ENCODE results near the gene HOXA11. TPM values are rescaled to one million over a fixed set of nuclear protein-coding genes. Genes with fewer than 3 reads are reported as not detected.
A peak's percentile ranks its signal among the peaks of the same experiment; 100 is the strongest.

HOXA11 gene
- total RNA-seq, 1 experiment from 2014 or later: not detected

GRCh38 chr7:27131390-27131819, 53.6 kb downstream of the HOXA11 start:
- WGBS (ENCODE audit: extremely low coverage, insufficient read length, low lambda C conversion rate): no CpG with 5 or more reads among the region's 12 CpGs
- H3K18ac ChIP-seq (ENCODE audit: insufficient read length, low read depth, low read length): no peak overlapping the region
- H3K4me3 Mint-ChIP-seq: peak overlapping the region; percentile 46 to 60; a peak in 3 of 5 replicates
- H2BK20ac ChIP-seq (ENCODE audit: low read depth, low read length, poor library complexity, severe bottlenecking): no peak overlapping the region
- H3K23ac ChIP-seq (ENCODE audit: insufficient read length, low read depth, low read length): no peak overlapping the region
- H3K4ac ChIP-seq (ENCODE audit: low read depth, low read length): no peak overlapping the region
- H2BK15ac ChIP-seq (ENCODE audit: low read depth, low read length): no peak overlapping the region
- no peak overlapping the region for H3K27ac Mint-ChIP-seq
- peaks cover 3% of the 10 kb centered on the region for H4K20me1 ChIP-seq (ENCODE audit: control insufficient read depth, insufficient read depth, insufficient read length)
- no peaks in the 10 kb centered on the region for H3K23me2 ChIP-seq (ENCODE audit: insufficient read length, low read depth, low read length, poor library complexity, severe bottlenecking)
- H4K8ac ChIP-seq (replicated peaks; ENCODE audit: insufficient read length, low read depth, low read length): no peak overlapping the region
- H2AFZ ChIP-seq (ENCODE audit: low read length): no peak overlapping the region
- peaks cover 97% of the 10 kb centered on the region for H3K27me3 Mint-ChIP-seq (ENCODE audit: low read depth)
- H4K5ac ChIP-seq (ENCODE audit: insufficient read length, low read depth, low read length): no peak overlapping the region
- H2AK5ac ChIP-seq (ENCODE audit: insufficient read length, low read length): no peak overlapping the region
- H3K56ac ChIP-seq (ENCODE audit: insufficient read length, low read depth, low read length): no peak overlapping the region
- H3K9me3 Mint-ChIP-seq: peaks cover 0 to 10% of the 10 kb centered on the region in 2 experiments; a peak in 2 of 5 replicates
- no peak overlapping the region for H3K14ac ChIP-seq (ENCODE audit: insufficient read depth, low read length)
- H3K4me1 ChIP-seq (ENCODE audit: insufficient read depth, low read length): no peaks in the 10 kb centered on the region
- no peaks in the 10 kb centered on the region for H3K9me3 ChIP-seq (ENCODE audit: control insufficient read depth, low read depth, low read length)
- H4K91ac ChIP-seq (ENCODE audit: insufficient read length, low read depth, low read length): no peak overlapping the region
- H3K36me3 Mint-ChIP-seq (ENCODE audit: insufficient read depth in 1 of 3, low read depth in 3 of 3): no peaks in the 10 kb centered on the region; a peak in 1 of 7 replicates
- no peaks in the 10 kb centered on the region for H3K79me2 ChIP-seq (ENCODE audit: insufficient read depth, low read length)
- peaks cover 95% of the 10 kb centered on the region for H3K27me3 ChIP-seq (ENCODE audit: insufficient read depth, low read length)
- H2BK120ac ChIP-seq (ENCODE audit: low read depth, low read length, poor library complexity, severe bottlenecking): no peak overlapping the region
- H3K9ac ChIP-seq (ENCODE audit: extremely low read depth, insufficient read length, low read length): no peak overlapping the region
- H3K27ac ChIP-seq (ENCODE audit: insufficient read length, low read depth, low read length): no peak overlapping the region
- H3K4me2 ChIP-seq (ENCODE audit: insufficient read depth, insufficient read length, low read length): peak overlapping the region; percentile 20
- H3K4me1 Mint-ChIP-seq: no peaks in the 10 kb centered on the region
- H3K79me1 ChIP-seq (ENCODE audit: insufficient read depth, low read depth, low read length, poor library complexity, severe bottlenecking): no peaks in the 10 kb centered on the region
- no peak overlapping the region for H2BK12ac ChIP-seq (ENCODE audit: insufficient read length, low read depth, low read length)
- TF ChIP-seq CTCF (conservative IDR thresholded peaks at IDR 0.05): no peak
- H3T11ph ChIP-seq (ENCODE audit: low read length): no peak overlapping the region
- no peak overlapping the region for H2BK5ac ChIP-seq (ENCODE audit: insufficient read length, low read length)
- DNase-seq: no peak

Small RNA genes lying within 50 kb of the gene (microRNA-seq; reads per million reads assigned to microRNA genes)
- not detected for gene MIR196B (ENCODE audit: borderline microRNAs expressed)

Other genes with a start within 250 kb of the HOXA11 start
- gene HOXA1, start 89.2 kb downstream of the HOXA11 start, total RNA-seq (2021): 0.11 TPM in 1 of 2 replicates, not detected in the other
- gene HOXA2, start 82.5 kb downstream of the HOXA11 start, total RNA-seq (2021): not detected in 2 replicates
- not detected in 2 replicates for gene HOXA4, start 54.5 kb downstream of the HOXA11 start, total RNA-seq (2021)
- gene HOXA5, start 41.6 kb downstream of the HOXA11 start, total RNA-seq (2021): not detected in 2 replicates
- not detected in 2 replicates for gene HOXA6, start 37.5 kb downstream of the HOXA11 start, total RNA-seq (2021)
- gene HOXA3, start 32.6 kb downstream of the HOXA11 start, total RNA-seq (2021): not detected in 2 replicates
- gene HOXA7, start 28.6 kb downstream of the HOXA11 start, total RNA-seq (2021): not detected in 2 replicates
- gene HOXA9, start 19.7 kb downstream of the HOXA11 start, total RNA-seq (2021): not detected in 2 replicates
- gene HOXA10, start 10.9 kb downstream of the HOXA11 start, total RNA-seq (2021): not detected in 2 replicates
- gene HOXA13, start 14.9 kb upstream of the HOXA11 start, total RNA-seq (2021): not detected in 2 replicates
- gene EVX1, start 57.6 kb upstream of the HOXA11 start, total RNA-seq (2021): not detected in 2 replicates

Measured in H9 (cell line).